SU-DHL-6 (cell line): ENCODE results near the gene MXD3.

Source experiments
- H2AFZ ChIP-seq: fragments of 200-600 bp; sonication (generic); 2 replicates; pipeline ENCODE4 v1.6.1; 2014; ENCODE audit warnings: low read depth, mild to moderate bottlenecking, moderate library complexity, mixed read lengths, antibody characterized with exemption, low read length; ENCODE audit not compliant: severe bottlenecking
- H3F3A ChIP-seq: fragments of 200-600 bp; shearing (Covaris generic); 2 replicates; pipeline ENCODE4 v1.6.0; 2016; ENCODE audit warnings: antibody characterized with exemption, mild to moderate bottlenecking; ENCODE audit not compliant: insufficient read depth
- H3K27ac ChIP-seq: fragments of 200-600 bp; sonication (generic); 2 replicates; pipeline ENCODE4 v1.5.1; 2016; ENCODE audit warnings: low read depth, mild to moderate bottlenecking, low read length, moderate library complexity, mixed read lengths
- H3K27me3 ChIP-seq: fragments of 200-600 bp; sonication (generic), shearing (Covaris generic); 2 replicates; pipeline ENCODE4 v1.6.0; 2014; ENCODE audit warnings: mild to moderate bottlenecking, low read length
- H3K36me3 ChIP-seq: fragments of 200-600 bp; sonication (generic); 2 replicates; pipeline ENCODE4 v1.6.1; 2014; ENCODE audit warnings: mild to moderate bottlenecking, low read length, mixed read lengths
- H3K4me2 ChIP-seq: fragments of 300-600, 200-600 bp; shearing (Covaris generic), sonication (generic); 2 replicates; pipeline ENCODE4 v1.6.0; 2014; ENCODE audit warnings: low read length, low read depth, mild to moderate bottlenecking; ENCODE audit not compliant: poor library complexity, severe bottlenecking
- H3K4me3 ChIP-seq: fragments of 200-600 bp; sonication (generic); 2 replicates; pipeline ENCODE4 v1.5.1; 2014; ENCODE audit warnings: antibody characterized with exemption, low read length, mild to moderate bottlenecking, mixed read lengths; ENCODE audit not compliant: insufficient read depth, poor library complexity, severe bottlenecking
- H3K79me2 ChIP-seq: fragments of 200-600 bp; sonication (generic); 2 replicates; pipeline ENCODE4 v1.6.1; 2014; ENCODE audit warnings: mild to moderate bottlenecking, low read length, moderate library complexity; ENCODE audit not compliant: insufficient read depth
- H3K9ac ChIP-seq: fragments of 200-600 bp; sonication (generic); 2 replicates; pipeline ENCODE4 v1.7.0; 2014; ENCODE audit warnings: mild to moderate bottlenecking, low read length
- H3K9me2 ChIP-seq: fragments of 200-600 bp; sonication (generic); replicated peaks from 2 replicates; pipeline ENCODE4 v1.6.1; 2014; ENCODE audit warnings: low read length; ENCODE audit not compliant: insufficient read depth
- H3K9me3 ChIP-seq: fragments of 200-600 bp; sonication (generic); 2 replicates; pipeline ENCODE4 v1.6.1; 2014; ENCODE audit warnings: low read length, mixed read lengths; ENCODE audit not compliant: insufficient read depth
- H4K20me1 ChIP-seq: fragments of 200-600 bp; sonication (generic); 2 replicates; pipeline ENCODE4 v1.6.1; 2014; ENCODE audit warnings: low read depth, mild to moderate bottlenecking, antibody characterized with exemption, low read length, moderate library complexity, mixed read lengths
- CTCF ChIP-seq: fragments of 200-600 bp; sonication (generic); IDR thresholded peaks from one replicate; pipeline ENCODE4 v1.5.1; 2017; ENCODE audit warnings: antibody characterized with exemption, mild to moderate bottlenecking, low read length, moderate library complexity; ENCODE audit not compliant: insufficient read depth, poor library complexity, severe bottlenecking
- EZH2phosphoT487 ChIP-seq: fragments of 200-600 bp; sonication (generic), shearing (Covaris generic); conservative IDR thresholded peaks from 2 replicates; pipeline ENCODE4 v1.6.1; 2018; ENCODE audit warnings: mild to moderate bottlenecking, antibody characterized with exemption, low read length, moderate library complexity, mixed read lengths

Gene MXD3

GRCh38 chr5:177300236-177300880, 11.3 kb downstream of the MXD3 start:
- Histone ChIP-seq H3K36me3 (no peaks in the 10 kb centered on the region), H4K20me1 (no peaks in the 10 kb centered on the region), H3K9ac (no peak overlapping the region), H2AFZ (no peak overlapping the region), H3K9me2 (no peaks in the 10 kb centered on the region), H3K4me3 (no peak overlapping the region), H3K9me3 (no peaks in the 10 kb centered on the region), H3F3A (peaks cover 61% of the 10 kb centered on the region), H3K4me2 (peak overlapping the region; percentile 0), H3K27ac (peak overlapping the region; percentile 75), H3K27me3 (no peaks in the 10 kb centered on the region), H3K79me2 (peaks cover 15% of the 10 kb centered on the region)
- TF ChIP-seq CTCF (no peak), EZH2phosphoT487 (no peak)

GRCh38 chr5:177299697-177300096, 12.0 kb downstream of the MXD3 start:
- no peaks in the 10 kb centered on the region for H3K36me3 ChIP-seq
- H3K9me3 ChIP-seq = no peaks in the 10 kb centered on the region
- no peak overlapping the region for H3K9ac ChIP-seq
- H3K4me3 ChIP-seq = no peak overlapping the region
- TF ChIP-seq EZH2phosphoT487 (no peak), CTCF (no peak)
- H3K79me2 ChIP-seq = peaks cover 9% of the 10 kb centered on the region
- H3F3A ChIP-seq = peaks cover 57% of the 10 kb centered on the region
- H3K9me2 ChIP-seq = no peaks in the 10 kb centered on the region
- peak overlapping the region; percentile 75; the same call in 1 of the 2 replicates for H3K27ac ChIP-seq
- H2AFZ ChIP-seq = no peak overlapping the region
- H4K20me1 ChIP-seq = no peaks in the 10 kb centered on the region
- no peaks in the 10 kb centered on the region for H3K27me3 ChIP-seq
- no peak overlapping the region for H3K4me2 ChIP-seq

GRCh38 chr5:177297922-177298321, 13.8 kb downstream of the MXD3 start:
- no peak overlapping the region for H3K27ac ChIP-seq

More at GRCh38 chr5:177297922-177298321, 13.8 kb downstream of the MXD3 start:
- Histone ChIP-seq H2AFZ (no peak overlapping the region), H3K36me3 (peaks cover 8% of the 10 kb centered on the region; the same call in 1 of the 2 replicates), H3K9me2 (no peaks in the 10 kb centered on the region), H3K27me3 (no peaks in the 10 kb centered on the region), H3K9ac (no peak overlapping the region), H3K4me3 (no peak overlapping the region), H3F3A (peaks cover 56% of the 10 kb centered on the region), H3K79me2 (no peaks in the 10 kb centered on the region), H4K20me1 (no peaks in the 10 kb centered on the region), H3K4me2 (no peak overlapping the region), H3K9me3 (no peaks in the 10 kb centered on the region)
- TF ChIP-seq EZH2phosphoT487 (no peak), CTCF (no peak)
